Measurements from ENCODE around the gene STK10.

- TF ChIP-seq POLR2A (IDR thresholded peaks at IDR 0.05) (no peak), CTCF (IDR thresholded peaks at IDR 0.05) (no peak)
These were observed 133.3 kb downstream of the STK10 start for GRCh38 chr5:172054611-172055153.

Measured in body of pancreas (tissue), 4 donors.